Measurements from ENCODE around the gene RCN2.

RCN2 gene

DNA sequence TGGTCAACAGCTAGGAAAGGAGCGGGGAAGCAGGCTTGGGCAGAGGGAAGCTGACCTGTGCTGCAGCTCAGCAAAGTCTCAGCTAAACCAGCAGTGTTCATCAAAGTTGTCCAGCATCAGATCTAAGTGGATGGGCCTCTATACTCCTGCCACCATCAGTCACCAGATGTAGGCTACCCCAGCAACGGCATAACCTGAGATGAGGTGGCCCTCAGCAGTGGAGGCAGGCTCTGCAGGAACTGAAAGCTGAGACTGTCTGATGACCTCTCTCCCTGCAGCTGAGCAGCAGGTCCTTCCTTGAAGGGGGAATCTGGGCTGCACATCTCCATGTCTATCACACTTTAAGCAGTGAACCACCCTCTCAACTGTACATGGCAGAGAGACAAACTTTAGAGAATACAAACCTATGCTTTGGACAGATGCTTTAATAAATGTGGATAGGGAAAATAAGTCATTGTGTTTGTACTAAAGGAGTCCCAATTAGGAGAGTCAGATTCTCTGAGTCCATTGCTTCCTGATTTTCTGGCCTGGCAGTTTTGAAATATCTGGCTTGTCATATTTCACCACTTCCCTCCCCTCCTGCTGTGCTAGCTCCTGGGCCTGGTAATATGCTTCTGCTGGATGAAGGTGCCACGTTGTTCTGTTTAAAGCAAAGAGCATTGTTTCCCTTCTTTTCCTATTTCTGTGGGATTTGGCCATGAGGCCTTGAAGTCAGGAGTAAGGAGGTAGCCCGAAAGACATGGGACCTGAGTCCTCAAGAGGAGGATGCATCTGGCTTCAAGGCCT, 52.2 kb downstream of the RCN2 start:
- TF ChIP-seq, protein P1, sequence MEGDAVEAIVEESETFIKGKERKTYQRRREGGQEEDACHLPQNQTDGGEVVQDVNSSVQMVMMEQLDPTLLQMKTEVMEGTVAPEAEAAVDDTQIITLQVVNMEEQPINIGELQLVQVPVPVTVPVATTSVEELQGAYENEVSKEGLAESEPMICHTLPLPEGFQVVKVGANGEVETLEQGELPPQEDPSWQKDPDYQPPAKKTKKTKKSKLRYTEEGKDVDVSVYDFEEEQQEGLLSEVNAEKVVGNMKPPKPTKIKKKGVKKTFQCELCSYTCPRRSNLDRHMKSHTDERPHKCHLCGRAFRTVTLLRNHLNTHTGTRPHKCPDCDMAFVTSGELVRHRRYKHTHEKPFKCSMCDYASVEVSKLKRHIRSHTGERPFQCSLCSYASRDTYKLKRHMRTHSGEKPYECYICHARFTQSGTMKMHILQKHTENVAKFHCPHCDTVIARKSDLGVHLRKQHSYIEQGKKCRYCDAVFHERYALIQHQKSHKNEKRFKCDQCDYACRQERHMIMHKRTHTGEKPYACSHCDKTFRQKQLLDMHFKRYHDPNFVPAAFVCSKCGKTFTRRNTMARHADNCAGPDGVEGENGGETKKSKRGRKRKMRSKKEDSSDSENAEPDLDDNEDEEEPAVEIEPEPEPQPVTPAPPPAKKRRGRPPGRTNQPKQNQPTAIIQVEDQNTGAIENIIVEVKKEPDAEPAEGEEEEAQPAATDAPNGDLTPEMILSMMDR (conservative IDR thresholded peaks at IDR 0.05; ENCODE audit: low read length): no peak

DNA sequence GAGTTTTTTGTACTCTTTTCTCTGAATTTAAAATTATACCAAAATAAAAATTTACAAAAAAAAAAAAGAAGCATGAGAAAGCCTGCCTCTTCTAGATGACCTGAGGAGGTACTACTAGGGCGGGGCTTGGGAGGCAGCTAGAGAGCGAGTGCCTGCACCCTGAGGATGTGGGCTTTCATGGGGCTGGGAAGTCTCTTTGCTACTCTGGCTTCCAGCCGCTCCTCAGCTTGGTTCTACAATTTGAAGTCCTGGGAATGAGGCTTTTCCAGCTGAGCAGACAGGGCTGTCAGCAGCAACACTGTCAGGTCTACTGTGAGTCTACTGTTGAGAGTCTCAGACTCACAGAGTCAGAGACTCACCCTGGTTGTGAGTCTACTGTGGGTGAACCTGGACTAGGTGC, 55.2 kb downstream of the RCN2 start:
- DNase-seq (ENCODE audit: low read depth): no peak
- no peak overlapping the region for H3K4me3 ChIP-seq (ENCODE audit: low read length)
- TF ChIP-seq, protein P1 (conservative IDR thresholded peaks at IDR 0.05; ENCODE audit: low read length): no peak

More for the DNA sequence above, 52.2 kb downstream of the RCN2 start:
- H3K4me3 ChIP-seq (ENCODE audit: low read length): no peak overlapping the region
- no peak for DNase-seq (ENCODE audit: low read depth)

DNA sequence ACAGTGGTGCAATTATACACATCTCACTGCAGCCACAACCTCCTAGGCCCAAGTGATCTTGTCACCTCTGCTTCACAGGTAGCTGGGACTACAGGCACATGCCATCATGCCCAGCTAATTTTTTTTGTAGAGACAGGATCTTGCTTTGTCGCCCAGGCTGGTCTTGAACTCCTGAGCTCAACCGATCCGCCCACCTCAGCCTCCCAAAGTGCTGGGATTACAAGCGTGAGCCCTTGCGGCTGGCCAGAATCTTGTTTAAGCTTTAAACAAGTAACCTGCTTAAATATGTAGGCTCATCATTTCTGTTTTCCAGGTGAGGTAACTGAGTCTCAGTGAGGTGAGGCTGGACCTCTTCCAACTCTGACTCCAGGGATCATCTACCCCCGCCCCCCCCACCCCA, 55.7 kb downstream of the RCN2 start:
- TF ChIP-seq, protein P1 (conservative IDR thresholded peaks at IDR 0.05; ENCODE audit: low read length): no peak
- H3K4me3 ChIP-seq (ENCODE audit: low read length): no peak overlapping the region
- no peak for DNase-seq (ENCODE audit: low read depth)

DNA sequence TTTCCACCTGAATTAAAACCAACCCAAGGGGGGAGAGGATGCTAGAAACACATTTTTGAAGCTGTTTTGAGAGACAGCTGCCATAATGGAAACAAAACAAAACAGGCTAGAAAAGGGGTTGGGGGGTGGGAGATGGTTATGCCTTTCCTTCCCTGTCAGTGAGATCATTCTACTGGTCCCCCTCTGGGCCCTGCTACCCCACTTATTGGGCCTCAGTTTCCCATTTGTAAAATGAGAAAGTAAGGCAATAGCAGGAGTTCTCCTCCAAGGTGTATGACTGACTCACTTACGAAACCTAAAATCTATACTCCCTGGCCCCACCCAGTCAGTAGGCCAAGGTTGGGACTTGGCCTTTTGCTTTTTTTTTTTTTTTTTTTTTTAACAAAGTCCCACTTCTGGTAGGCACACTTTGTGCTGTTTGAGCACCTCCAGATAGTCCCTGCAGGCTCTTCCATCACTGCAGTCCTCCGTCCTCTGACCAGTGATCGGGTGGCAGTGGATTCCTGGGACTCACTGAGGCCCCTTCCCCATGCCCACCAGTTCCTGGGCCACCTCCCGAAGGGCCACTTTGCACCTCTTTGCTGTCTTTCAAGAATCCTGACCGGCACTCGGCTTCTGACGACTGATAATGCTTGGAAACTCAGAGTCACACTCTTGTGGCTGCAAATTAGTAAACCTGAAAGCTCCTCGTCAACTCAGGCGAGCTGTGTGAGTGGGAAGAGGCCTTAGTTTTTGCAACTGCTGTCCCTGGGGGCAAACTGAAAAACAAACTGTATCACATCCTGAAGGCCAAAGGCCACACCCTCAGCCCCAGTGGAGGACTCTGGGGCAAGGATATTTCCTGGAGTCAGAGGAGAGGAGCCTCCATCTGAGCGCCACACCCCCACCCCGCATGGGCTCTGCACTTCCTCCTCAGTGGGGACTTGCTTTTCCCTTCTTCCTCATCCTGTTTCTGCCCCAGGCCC, 56.6 kb downstream of the RCN2 start:
- no peak for DNase-seq (ENCODE audit: low read depth)
- TF ChIP-seq, protein P1 (conservative IDR thresholded peaks at IDR 0.05; ENCODE audit: low read length): no peak
- H3K4me3 ChIP-seq (ENCODE audit: low read length): no peak overlapping the region

DNA sequence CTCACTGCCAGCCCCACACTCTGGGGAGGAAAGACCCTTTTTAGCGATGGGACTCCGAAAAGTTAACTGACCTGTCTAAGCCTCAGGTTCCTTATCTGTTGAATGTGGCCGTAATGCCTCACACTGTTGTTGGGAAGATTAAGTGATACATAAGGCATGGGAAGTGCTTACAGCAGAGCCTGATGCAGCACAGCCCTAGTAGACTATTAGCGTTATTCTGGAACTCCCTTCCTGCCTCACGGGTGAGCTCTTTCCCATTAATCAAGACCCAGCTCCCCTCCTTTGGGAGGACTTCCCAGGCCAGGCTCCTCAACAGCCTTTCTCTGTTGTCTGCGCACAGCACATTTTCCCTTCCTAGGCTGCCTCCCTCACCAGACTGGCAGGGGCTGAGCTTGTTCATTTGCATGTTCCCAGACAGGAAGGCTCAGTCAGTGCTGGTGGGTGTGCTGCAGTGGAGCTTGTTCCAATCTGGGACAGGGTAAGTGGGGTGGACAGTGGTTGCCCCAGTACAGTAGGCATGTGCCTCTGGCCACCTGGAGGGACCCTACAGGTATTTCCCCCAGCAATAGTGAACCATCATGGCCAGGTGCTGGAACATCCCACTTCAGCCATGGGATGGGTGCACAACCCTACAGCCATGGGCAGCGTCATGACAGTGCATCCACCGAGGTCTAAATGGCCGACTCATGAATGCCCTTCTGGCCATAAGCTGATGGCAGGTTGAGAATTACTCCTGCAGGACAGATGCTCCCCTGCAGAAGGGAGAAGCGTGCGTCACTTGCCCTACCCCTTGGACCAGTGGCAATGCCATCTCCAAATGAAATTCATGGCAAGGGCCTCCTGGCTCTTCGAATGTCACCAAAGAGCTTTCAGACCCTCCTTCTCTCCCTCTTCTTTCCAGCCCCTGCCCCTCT, 57.6 kb downstream of the RCN2 start:
- TF ChIP-seq, protein P1 (conservative IDR thresholded peaks at IDR 0.05; ENCODE audit: low read length): no peak
- no peak for DNase-seq (ENCODE audit: low read depth)
- H3K4me3 ChIP-seq (ENCODE audit: low read length): no peak overlapping the region

DNA sequence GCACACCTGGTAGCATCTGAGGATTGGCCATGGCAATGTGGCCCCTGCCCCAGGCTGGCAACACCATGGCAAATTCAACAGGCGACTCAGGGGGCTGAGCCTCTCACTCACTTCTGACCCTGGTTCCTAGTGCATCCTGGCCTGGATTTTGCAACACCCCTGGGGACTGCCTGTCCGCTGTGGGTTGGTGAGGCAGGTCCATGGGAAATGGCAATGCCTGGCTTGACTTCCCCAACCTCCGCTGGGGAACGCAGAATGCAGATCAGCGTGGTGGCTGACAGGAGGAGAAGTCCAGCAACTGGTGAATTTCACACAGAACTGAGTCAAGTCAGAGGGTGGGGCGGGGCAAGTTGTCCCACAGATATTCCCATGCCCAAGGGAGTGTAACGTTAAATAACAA, 59.5 kb downstream of the RCN2 start:
- TF ChIP-seq, protein P1 (conservative IDR thresholded peaks at IDR 0.05; ENCODE audit: low read length): no peak
- H3K4me3 ChIP-seq (ENCODE audit: low read length): no peak overlapping the region
- no peak for DNase-seq (ENCODE audit: low read depth)

Measured in AG10803 (cell line).